Ishikawa (cell line): ENCODE measurements around the gene CRYGN.

Experiments used
- CEBPB ChIP-seq: IDR thresholded peaks from 2 replicates; pipeline ENCODE4 v1.6.1; 2012
- CREB1 ChIP-seq: IDR thresholded peaks from 2 replicates; pipeline ENCODE4 v1.6.1; 2012; ENCODE audit warnings: low read depth
- EGR1 ChIP-seq: IDR thresholded peaks from 2 replicates; pipeline ENCODE4 v1.6.1; 2012
- EP300 ChIP-seq: IDR thresholded peaks from 2 replicates; pipeline ENCODE4 v1.6.1; 2012; ENCODE audit warnings: borderline replicate concordance
- FOXM1 ChIP-seq: IDR thresholded peaks from 2 replicates; pipeline ENCODE4 v1.6.1; 2012; ENCODE audit warnings: low read depth, borderline replicate concordance
- NFIC ChIP-seq: IDR thresholded peaks from 2 replicates; pipeline ENCODE4 v1.6.1; 2012
- RAD21 ChIP-seq: IDR thresholded peaks from 2 replicates; pipeline ENCODE4 v1.6.1; 2012; ENCODE audit warnings: low read depth
- TAF1 ChIP-seq: IDR thresholded peaks from 2 replicates; pipeline ENCODE4 v1.6.1; 2012; ENCODE audit warnings: low read depth, mild to moderate bottlenecking
- TCF12 ChIP-seq: IDR thresholded peaks from 2 replicates; pipeline ENCODE4 v1.6.1; 2012; ENCODE audit warnings: low read depth
- TEAD4 ChIP-seq: IDR thresholded peaks from 2 replicates; pipeline ENCODE4 v1.6.1; 2012
- YY1 ChIP-seq: IDR thresholded peaks from 2 replicates; pipeline ENCODE4 v1.6.1; 2012; ENCODE audit warnings: low read depth
- ZBTB7A ChIP-seq: IDR thresholded peaks from 2 replicates; pipeline ENCODE4 v1.6.1; 2012; ENCODE audit warnings: low read depth
- TF ChIP-seq, protein P1 (sequence below): IDR thresholded peaks from 2 replicates; pipeline ENCODE4 v1.6.1; 2012
- TF ChIP-seq, protein P2 (sequence below): IDR thresholded peaks from 2 replicates; pipeline ENCODE4 v1.6.1; 2012
- TF ChIP-seq, protein P3 (sequence below): IDR thresholded peaks from 2 replicates; pipeline ENCODE4 v1.6.1; 2012; ENCODE audit warnings: low read depth, mild to moderate bottlenecking

CRYGN gene

DNA sequence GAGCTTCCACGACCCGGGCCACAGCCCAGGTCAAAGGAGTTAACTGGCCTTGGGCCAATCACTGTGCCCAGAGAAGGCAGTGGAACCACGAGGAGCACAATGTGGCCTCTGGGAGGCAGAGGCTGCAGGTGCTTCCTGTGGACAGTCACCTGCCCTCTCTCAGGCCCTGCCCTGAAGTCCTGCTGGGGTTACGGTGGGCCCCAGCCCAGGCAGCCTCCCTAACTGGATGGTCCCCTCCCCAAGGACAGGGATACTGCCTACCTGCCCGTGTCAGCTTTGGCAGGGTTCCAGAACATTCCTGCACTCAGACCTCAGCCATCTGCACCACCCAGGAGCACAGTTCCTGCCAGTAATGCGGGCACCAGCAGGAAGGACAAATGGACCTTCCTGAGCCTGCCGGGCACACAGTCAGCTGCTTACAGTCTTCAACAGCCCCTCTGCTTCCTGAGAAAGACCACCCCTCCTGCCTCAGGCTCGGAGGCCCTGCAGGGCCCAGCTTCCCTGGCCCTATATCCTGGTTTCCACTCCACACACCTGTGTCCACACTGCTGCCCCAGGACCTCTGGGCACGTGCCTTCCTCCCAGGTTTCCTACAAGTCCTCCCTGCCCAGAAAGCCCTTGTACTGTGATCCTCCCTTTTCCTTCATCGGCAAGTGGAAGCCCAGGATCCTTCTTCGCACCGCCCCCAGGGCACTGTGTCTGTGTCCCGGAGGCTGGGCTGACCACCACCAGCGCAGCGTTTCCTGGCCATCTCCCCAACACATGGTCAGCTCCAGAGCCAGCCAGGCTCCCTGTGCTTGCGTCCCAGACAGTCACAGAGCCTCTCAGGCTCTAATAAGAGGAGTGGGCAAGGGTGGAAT is 53.4 kb downstream of the CRYGN start:
- TF ChIP-seq TAF1 = 0 out of 2 replicates have a peak, but pooled peaks have one; percentile 23
- peak; percentile 82 for TF ChIP-seq NFIC
- TF ChIP-seq, protein P1, sequence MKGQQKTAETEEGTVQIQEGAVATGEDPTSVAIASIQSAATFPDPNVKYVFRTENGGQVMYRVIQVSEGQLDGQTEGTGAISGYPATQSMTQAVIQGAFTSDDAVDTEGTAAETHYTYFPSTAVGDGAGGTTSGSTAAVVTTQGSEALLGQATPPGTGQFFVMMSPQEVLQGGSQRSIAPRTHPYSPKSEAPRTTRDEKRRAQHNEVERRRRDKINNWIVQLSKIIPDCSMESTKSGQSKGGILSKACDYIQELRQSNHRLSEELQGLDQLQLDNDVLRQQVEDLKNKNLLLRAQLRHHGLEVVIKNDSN = peak; percentile 25; the same call in 1 of the 2 replicates
- peak; percentile 83 for TF ChIP-seq TEAD4
- TF ChIP-seq ZBTB7A = peak; percentile 69; the same call in 1 of the 2 replicates
- TF ChIP-seq, protein P2, sequence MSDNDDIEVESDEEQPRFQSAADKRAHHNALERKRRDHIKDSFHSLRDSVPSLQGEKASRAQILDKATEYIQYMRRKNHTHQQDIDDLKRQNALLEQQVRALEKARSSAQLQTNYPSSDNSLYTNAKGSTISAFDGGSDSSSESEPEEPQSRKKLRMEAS = 0 out of 2 replicates have a peak, but pooled peaks have one; percentile 17
- 0 out of 2 replicates have a peak, but pooled peaks have one; percentile 1 for TF ChIP-seq RAD21
- no peak for TF ChIP-seq TCF12
- no peak for TF ChIP-seq YY1
- no peak for TF ChIP-seq FOXM1

DNA sequence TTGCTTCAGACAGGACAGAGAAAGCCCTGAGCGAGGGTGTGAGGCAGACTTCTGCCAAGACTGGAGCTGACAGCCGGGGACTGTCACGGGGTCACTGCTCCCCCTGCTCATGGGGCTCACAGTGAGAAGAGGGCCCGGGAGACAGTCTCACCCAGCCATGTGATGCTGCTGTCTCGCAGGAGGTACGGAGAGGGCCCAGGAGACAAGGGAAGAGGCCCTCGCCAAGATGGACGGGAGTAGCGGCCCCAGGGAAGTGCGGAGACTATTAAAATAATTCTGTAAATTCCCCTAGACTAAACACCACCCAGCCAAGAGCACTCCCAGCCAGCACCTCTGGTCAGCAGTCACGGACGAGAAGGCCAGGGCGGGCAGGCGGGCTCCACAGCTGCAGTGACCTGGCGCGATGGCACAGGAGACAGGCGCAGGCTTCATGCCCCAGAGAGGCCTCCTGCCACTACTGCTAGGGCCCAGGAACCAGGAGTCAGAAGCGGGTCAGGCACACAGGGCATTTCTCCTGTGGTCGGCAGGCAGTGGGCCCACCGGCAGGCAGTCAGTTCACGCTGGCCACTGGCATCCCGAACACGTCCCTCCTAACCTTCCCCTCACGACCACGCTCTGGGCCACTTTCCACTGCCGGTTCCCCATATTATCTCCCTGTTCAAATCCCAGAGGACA is 54.2 kb downstream of the CRYGN start:
- no peak for TF ChIP-seq NFIC
- TF ChIP-seq, protein P3, sequence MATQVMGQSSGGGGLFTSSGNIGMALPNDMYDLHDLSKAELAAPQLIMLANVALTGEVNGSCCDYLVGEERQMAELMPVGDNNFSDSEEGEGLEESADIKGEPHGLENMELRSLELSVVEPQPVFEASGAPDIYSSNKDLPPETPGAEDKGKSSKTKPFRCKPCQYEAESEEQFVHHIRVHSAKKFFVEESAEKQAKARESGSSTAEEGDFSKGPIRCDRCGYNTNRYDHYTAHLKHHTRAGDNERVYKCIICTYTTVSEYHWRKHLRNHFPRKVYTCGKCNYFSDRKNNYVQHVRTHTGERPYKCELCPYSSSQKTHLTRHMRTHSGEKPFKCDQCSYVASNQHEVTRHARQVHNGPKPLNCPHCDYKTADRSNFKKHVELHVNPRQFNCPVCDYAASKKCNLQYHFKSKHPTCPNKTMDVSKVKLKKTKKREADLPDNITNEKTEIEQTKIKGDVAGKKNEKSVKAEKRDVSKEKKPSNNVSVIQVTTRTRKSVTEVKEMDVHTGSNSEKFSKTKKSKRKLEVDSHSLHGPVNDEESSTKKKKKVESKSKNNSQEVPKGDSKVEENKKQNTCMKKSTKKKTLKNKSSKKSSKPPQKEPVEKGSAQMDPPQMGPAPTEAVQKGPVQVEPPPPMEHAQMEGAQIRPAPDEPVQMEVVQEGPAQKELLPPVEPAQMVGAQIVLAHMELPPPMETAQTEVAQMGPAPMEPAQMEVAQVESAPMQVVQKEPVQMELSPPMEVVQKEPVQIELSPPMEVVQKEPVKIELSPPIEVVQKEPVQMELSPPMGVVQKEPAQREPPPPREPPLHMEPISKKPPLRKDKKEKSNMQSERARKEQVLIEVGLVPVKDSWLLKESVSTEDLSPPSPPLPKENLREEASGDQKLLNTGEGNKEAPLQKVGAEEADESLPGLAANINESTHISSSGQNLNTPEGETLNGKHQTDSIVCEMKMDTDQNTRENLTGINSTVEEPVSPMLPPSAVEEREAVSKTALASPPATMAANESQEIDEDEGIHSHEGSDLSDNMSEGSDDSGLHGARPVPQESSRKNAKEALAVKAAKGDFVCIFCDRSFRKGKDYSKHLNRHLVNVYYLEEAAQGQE = no peak
- TF ChIP-seq CREB1 = no peak
- TF ChIP-seq EGR1 = no peak
- TF ChIP-seq TAF1 = no peak
- no peak for TF ChIP-seq YY1
- TF ChIP-seq TEAD4 = no peak
- TF ChIP-seq FOXM1 = no peak

DNA sequence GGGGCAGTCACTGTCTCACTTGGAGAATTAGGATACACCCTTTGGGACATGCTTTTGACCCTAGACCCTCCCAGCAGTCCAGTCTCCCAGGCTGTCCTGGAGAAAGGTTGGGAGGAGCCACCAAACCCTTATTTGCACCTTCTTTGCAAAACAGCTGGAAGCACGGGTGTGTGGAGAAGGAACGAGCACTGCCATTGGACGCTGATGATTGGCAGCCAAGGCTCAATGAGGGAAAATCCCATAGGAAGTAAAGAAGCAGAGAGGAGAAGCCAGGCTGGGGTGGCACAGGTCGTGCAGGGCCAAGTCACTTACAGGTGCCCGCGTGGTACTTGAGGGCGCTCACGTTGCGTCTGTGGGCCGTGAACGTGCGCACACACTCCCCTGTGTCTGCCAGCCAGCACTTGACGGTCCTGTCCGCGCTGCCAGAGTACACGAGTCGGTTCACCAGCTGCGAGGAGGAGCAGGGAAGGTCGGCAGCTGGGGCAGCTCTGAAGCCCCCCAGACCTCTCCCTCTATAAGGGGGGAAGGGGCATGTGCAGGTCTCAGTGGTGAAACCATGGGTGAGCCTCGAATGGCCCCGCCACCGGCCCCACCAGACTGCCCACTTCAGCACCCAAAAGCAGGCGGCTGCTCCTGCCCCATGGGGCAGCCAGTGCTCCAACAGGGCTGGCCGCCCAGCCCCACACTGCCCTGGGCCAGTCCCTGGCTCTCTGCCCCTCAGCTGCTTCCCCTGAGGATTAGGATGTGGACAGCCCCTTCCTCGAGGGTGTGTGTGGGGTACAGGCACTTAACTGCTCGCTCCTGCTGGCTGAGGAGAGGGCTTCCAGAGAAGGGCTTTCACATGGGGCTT is 54.9 kb downstream of the CRYGN start:
- TF ChIP-seq FOXM1 (no peak), TEAD4 (no peak), YY1 (no peak), EP300 (no peak), RAD21 (no peak), NFIC (no peak), EGR1 (no peak), CREB1 (no peak), TAF1 (no peak), TCF12 (no peak), ZBTB7A (no peak), CEBPB (no peak)
- TF ChIP-seq, protein P1 = no peak
- TF ChIP-seq, protein P3 = no peak
- TF ChIP-seq, protein P2 = no peak

DNA sequence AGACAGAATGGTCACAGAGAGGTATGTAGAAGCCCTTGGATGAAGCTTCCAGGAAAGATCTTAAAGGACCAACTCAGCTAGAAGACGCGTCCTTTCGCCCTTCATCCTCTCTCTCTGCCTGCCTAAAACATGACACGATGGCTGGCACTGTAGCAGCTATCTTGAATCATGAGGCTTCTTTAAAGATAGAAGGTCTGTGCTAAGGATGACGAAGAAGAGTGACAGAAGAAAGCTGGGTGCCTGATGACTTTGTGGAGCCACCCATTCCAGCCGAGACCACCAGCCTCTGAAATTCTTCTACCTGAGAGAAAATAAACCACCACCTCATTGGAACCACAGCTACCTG is 55.6 kb downstream of the CRYGN start:
- TF ChIP-seq CEBPB = no peak
- no peak for TF ChIP-seq NFIC
- no peak for TF ChIP-seq EGR1
- no peak for TF ChIP-seq RAD21
- no peak for TF ChIP-seq ZBTB7A
- TF ChIP-seq CREB1 = no peak
- TF ChIP-seq TAF1 = no peak
